K562 (cell line): ENCODE data around the gene METTL22. TPM values are rescaled to one million over a fixed set of nuclear protein-coding genes. Genes with fewer than 3 reads are reported as not detected.

ENCODE experiments used
- MED1 ChIP-seq: sonication (generic); formaldehyde crosslinking; IDR thresholded peaks from 2 replicates; pipeline ENCODE4 v1.8.1; 2023; ENCODE audit warnings: missing genetic modification reagents, borderline replicate concordance
- PHB2 ChIP-seq: fragments of 450-650 bp; IDR thresholded peaks from 2 replicates; pipeline ENCODE4 v1.6.1; 2017; ENCODE audit warnings: low read depth
- SIX5 ChIP-seq, 2 experiments: IDR thresholded peaks; 2 replicates each; pipeline ENCODE4 v1.6.1; 2011; ENCODE audit warnings: low read length in 2 of 2, borderline replicate concordance in 1 of 2, low read depth in 1 of 2, mild to moderate bottlenecking in 1 of 2, moderate library complexity in 1 of 2; ENCODE audit not compliant: insufficient read depth in 1 of 2
- SPI1 ChIP-seq: IDR thresholded peaks from 2 replicates; pipeline ENCODE4 v1.6.1; 2011; ENCODE audit warnings: low read depth, low read length, control low read depth, borderline replicate concordance
- TEAD2 ChIP-seq: fragments of 450-650 bp; IDR thresholded peaks from 2 replicates; pipeline ENCODE4 v1.6.1; 2016; ENCODE audit warnings: missing genetic modification characterization, control low read depth, missing compliant biosample characterization
- TRIM24 ChIP-seq, 2 experiments: fragments of 450-650 bp; IDR thresholded peaks; 2 replicates each; pipeline ENCODE4 v1.6.1; 2016
- ZBED1 ChIP-seq: IDR thresholded peaks from 2 replicates; pipeline ENCODE4 v1.6.1; 2014
- ZBTB8A ChIP-seq: fragments of 450-650 bp; IDR thresholded peaks from 2 replicates; pipeline ENCODE4 v1.6.1; 2018; ENCODE audit warnings: mild to moderate bottlenecking, moderate library complexity; ENCODE audit not compliant: partially characterized antibody
- ZC3H4 ChIP-seq: sonication (generic); formaldehyde crosslinking; IDR thresholded peaks from 2 replicates; pipeline ENCODE4 v1.9.0; 2021; ENCODE audit warnings: missing genetic modification reagents, borderline replicate concordance
- ZKSCAN3 ChIP-seq: fragments of 250-450 bp; sonication (Bioruptor Pico); IDR thresholded peaks from 2 replicates; pipeline ENCODE4 v1.4.0; 2020
- ZNF12 ChIP-seq: sonication (generic); formaldehyde crosslinking; IDR thresholded peaks from 2 replicates; pipeline ENCODE4 v1.4.0; 2020; ENCODE audit warnings: mild to moderate bottlenecking, missing genetic modification reagents
- ZNF212 ChIP-seq: fragments of 450-650 bp; formaldehyde crosslinking; IDR thresholded peaks from 2 replicates; pipeline ENCODE4 v1.4.0; 2020; ENCODE audit warnings: mild to moderate bottlenecking
- ZNF384 ChIP-seq: IDR thresholded peaks from 2 replicates; pipeline ENCODE4 v1.6.1; 2012; ENCODE audit warnings: low read depth, low read length, improper control_type of control experiment
- ZNF785 ChIP-seq: fragments of 250-450 bp; sonication (Bioruptor Pico); IDR thresholded peaks from 2 replicates; pipeline ENCODE4 v1.4.0; 2020; ENCODE audit warnings: mild to moderate bottlenecking
- polyA plus RNA-seq, 8 experiments: library from polyadenylated mRNA; depleted of rRNA in 4 of 8; stranded (reverse) in 5 of 8; unstranded in 3 of 8; fragments of >200 nt; fragmentation: Nextera tagmentation in 2 of 8; fragmentation: Illumina TruSeq in 1 of 8; extraction: Ambion mirVana in 2 of 8; extraction: Trizol in 1 of 8; gene quantifications; 2 replicates each; pipeline versions ENCODE4 v1.2.1 to v1.2.3, GENCODE V29; 2011 to 2014; ENCODE audit warnings: inconsistent platforms in 1 of 8, missing spikeins in 1 of 8
- total RNA-seq, 7 experiments: library from RNA; depleted of rRNA in 6 of 7; stranded (reverse); fragments of >200 nt in 6 of 7; fragmentation: Illumina TruSeq in 2 of 7; extraction: Trizol in 2 of 7; gene quantifications; 2 replicates each; pipeline versions ENCODE4 v1.2.1 to v1.2.3, GENCODE V29; 2011 to 2021; ENCODE audit warnings: low replicate concordance in 1 of 7
- TF ChIP-seq, protein P1 (sequence below): sonication (generic); formaldehyde crosslinking; IDR thresholded peaks from 2 replicates; pipeline ENCODE4 v1.8.0; 2022; ENCODE audit warnings: mild to moderate bottlenecking, missing genetic modification reagents
- TF ChIP-seq, protein P2 (sequence below), 2 experiments: fragments of 200-800 bp in 1 of 2; sonication (Bioruptor generic) in 1 of 2; sonication (generic) in 1 of 2; formaldehyde crosslinking in 1 of 2; IDR thresholded peaks in 1 of 2; conservative IDR thresholded peaks in 1 of 2; 2 replicates each; pipeline versions ENCODE4 v1.5.0 to v1.6.1; 2016 to 2020; ENCODE audit warnings: missing compliant biosample characterization in 1 of 2, missing genetic modification characterization in 1 of 2, missing genetic modification reagents in 1 of 2
- TF ChIP-seq, protein P3 (sequence below): fragments of 250-450 bp; sonication (Bioruptor Pico); IDR thresholded peaks from 2 replicates; pipeline ENCODE4 v1.5.0; 2021
- TF ChIP-seq, protein P4 (sequence below): sonication (generic); formaldehyde crosslinking; IDR thresholded peaks from 2 replicates; pipeline ENCODE4 v1.8.1; 2023; ENCODE audit warnings: mild to moderate bottlenecking, missing genetic modification reagents
- TF ChIP-seq, protein P5 (sequence below): fragments of 450-650 bp; formaldehyde crosslinking; IDR thresholded peaks from 2 replicates; pipeline ENCODE4 v1.4.0; 2022; ENCODE audit warnings: mild to moderate bottlenecking, moderate library complexity

METTL22 gene
- total and polyA plus RNA-seq, 9 of the 15 experiments (the other 6 are each of a cell fraction or from before 2014, with no cell fraction given) = 6.9 to 33.2 (median 18.5) TPM

DNA sequence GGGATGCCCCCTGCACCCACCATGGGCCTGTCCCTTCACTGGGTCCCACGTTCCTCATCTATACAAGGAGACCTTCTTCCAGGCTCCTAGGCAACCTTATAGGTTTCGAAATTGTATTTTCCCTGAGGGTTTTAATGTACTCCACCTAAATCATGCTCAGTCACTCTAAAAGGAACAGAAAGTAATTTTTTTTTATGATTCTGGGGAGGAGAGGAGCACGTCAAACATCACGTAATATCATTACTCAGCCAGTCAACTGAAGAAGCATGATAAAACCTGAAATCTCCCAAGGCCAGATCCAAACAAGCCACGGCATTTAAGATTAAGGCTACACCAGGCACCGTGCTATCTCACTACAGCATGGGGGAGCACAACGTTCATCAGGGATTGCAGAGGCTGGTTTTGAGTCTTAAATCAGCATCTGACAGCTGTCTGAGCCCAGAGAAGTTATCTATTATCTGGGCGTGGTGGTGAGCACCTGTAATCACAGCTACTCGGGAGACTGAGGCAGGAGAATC is 27.3 kb upstream of the METTL22 start (continued):
- TF ChIP-seq, protein P1, sequence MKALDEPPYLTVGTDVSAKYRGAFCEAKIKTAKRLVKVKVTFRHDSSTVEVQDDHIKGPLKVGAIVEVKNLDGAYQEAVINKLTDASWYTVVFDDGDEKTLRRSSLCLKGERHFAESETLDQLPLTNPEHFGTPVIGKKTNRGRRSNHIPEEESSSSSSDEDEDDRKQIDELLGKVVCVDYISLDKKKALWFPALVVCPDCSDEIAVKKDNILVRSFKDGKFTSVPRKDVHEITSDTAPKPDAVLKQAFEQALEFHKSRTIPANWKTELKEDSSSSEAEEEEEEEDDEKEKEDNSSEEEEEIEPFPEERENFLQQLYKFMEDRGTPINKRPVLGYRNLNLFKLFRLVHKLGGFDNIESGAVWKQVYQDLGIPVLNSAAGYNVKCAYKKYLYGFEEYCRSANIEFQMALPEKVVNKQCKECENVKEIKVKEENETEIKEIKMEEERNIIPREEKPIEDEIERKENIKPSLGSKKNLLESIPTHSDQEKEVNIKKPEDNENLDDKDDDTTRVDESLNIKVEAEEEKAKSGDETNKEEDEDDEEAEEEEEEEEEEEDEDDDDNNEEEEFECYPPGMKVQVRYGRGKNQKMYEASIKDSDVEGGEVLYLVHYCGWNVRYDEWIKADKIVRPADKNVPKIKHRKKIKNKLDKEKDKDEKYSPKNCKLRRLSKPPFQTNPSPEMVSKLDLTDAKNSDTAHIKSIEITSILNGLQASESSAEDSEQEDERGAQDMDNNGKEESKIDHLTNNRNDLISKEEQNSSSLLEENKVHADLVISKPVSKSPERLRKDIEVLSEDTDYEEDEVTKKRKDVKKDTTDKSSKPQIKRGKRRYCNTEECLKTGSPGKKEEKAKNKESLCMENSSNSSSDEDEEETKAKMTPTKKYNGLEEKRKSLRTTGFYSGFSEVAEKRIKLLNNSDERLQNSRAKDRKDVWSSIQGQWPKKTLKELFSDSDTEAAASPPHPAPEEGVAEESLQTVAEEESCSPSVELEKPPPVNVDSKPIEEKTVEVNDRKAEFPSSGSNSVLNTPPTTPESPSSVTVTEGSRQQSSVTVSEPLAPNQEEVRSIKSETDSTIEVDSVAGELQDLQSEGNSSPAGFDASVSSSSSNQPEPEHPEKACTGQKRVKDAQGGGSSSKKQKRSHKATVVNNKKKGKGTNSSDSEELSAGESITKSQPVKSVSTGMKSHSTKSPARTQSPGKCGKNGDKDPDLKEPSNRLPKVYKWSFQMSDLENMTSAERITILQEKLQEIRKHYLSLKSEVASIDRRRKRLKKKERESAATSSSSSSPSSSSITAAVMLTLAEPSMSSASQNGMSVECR (CRISPR knock-in tag) = no peak
- TF ChIP-seq ZNF384 (peak; percentile 83), ZNF212 (CRISPR knock-in tag) (no peak), ZBTB8A (no peak), MED1 (CRISPR knock-in tag) (no peak), TRIM24 (IDR thresholded peaks at IDR 0.05) (peak; percentile 97), ZBED1 (no peak), PHB2 (peak; percentile 91), ZNF12 (no peak), ZC3H4 (CRISPR knock-in tag) (no peak), ZNF785 (no peak), TEAD2 (tag) (no peak), SIX5 (IDR thresholded peaks at IDR 0.05; ENCODE audit: borderline replicate concordance in 1 of 2, insufficient read depth in 1 of 2, low read depth in 1 of 2, low read length in 2 of 2) (no peak), ZKSCAN3 (no peak), SPI1 (no peak)
- TF ChIP-seq, protein P2, sequence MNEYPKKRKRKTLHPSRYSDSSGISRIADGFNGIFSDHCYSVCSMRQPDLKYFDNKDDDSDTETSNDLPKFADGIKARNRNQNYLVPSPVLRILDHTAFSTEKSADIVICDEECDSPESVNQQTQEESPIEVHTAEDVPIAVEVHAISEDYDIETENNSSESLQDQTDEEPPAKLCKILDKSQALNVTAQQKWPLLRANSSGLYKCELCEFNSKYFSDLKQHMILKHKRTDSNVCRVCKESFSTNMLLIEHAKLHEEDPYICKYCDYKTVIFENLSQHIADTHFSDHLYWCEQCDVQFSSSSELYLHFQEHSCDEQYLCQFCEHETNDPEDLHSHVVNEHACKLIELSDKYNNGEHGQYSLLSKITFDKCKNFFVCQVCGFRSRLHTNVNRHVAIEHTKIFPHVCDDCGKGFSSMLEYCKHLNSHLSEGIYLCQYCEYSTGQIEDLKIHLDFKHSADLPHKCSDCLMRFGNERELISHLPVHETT (CRISPR knock-in tag; conservative IDR thresholded peaks at IDR 0.05 in 1 of 2, IDR thresholded peaks at IDR 0.05 in 1 of 2) = peak in 1 of 2 experiments; percentile 80; a peak in 2 of 4 replicates
- TF ChIP-seq, protein P3, sequence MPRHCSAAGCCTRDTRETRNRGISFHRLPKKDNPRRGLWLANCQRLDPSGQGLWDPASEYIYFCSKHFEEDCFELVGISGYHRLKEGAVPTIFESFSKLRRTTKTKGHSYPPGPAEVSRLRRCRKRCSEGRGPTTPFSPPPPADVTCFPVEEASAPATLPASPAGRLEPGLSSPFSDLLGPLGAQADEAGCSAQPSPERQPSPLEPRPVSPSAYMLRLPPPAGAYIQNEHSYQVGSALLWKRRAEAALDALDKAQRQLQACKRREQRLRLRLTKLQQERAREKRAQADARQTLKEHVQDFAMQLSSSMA (CRISPR knock-in tag) = no peak
- TF ChIP-seq, protein P4, sequence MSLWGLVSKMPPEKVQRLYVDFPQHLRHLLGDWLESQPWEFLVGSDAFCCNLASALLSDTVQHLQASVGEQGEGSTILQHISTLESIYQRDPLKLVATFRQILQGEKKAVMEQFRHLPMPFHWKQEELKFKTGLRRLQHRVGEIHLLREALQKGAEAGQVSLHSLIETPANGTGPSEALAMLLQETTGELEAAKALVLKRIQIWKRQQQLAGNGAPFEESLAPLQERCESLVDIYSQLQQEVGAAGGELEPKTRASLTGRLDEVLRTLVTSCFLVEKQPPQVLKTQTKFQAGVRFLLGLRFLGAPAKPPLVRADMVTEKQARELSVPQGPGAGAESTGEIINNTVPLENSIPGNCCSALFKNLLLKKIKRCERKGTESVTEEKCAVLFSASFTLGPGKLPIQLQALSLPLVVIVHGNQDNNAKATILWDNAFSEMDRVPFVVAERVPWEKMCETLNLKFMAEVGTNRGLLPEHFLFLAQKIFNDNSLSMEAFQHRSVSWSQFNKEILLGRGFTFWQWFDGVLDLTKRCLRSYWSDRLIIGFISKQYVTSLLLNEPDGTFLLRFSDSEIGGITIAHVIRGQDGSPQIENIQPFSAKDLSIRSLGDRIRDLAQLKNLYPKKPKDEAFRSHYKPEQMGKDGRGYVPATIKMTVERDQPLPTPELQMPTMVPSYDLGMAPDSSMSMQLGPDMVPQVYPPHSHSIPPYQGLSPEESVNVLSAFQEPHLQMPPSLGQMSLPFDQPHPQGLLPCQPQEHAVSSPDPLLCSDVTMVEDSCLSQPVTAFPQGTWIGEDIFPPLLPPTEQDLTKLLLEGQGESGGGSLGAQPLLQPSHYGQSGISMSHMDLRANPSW (CRISPR knock-in tag) = no peak
- TF ChIP-seq, protein P5, sequence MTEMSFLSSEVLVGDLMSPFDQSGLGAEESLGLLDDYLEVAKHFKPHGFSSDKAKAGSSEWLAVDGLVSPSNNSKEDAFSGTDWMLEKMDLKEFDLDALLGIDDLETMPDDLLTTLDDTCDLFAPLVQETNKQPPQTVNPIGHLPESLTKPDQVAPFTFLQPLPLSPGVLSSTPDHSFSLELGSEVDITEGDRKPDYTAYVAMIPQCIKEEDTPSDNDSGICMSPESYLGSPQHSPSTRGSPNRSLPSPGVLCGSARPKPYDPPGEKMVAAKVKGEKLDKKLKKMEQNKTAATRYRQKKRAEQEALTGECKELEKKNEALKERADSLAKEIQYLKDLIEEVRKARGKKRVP = no peak
